SK-N-SH (cell line): Measurements from ENCODE around the gene GALE.

Experiments used
- CTCF ChIP-seq: fragments of 200-600 bp; sonication (generic); IDR thresholded peaks from 2 replicates; pipeline ENCODE4 v1.6.1; 2017; ENCODE audit warnings: antibody characterized with exemption, mild to moderate bottlenecking, moderate library complexity
- FOXJ3 ChIP-seq: sonication (generic); formaldehyde crosslinking; IDR thresholded peaks from 2 replicates; pipeline ENCODE4 v1.5.1; 2020; ENCODE audit warnings: mild to moderate bottlenecking, missing genetic modification reagents
- IRF3 ChIP-seq: fragments of 150-350 bp; IDR thresholded peaks from 2 replicates; pipeline ENCODE4 v1.6.1; 2016; ENCODE audit warnings: mild to moderate bottlenecking, low read depth, low read length
- PBX3 ChIP-seq: IDR thresholded peaks from 2 replicates; pipeline ENCODE4; 2012
- POLR2AphosphoS5 ChIP-seq: IDR thresholded peaks from 2 replicates; pipeline ENCODE4 v1.6.1; 2012; ENCODE audit warnings: low read depth, low read length
- RCOR1 ChIP-seq: fragments of 150-350 bp; IDR thresholded peaks from 2 replicates; pipeline ENCODE4 v1.6.1; 2017; ENCODE audit warnings: antibody characterized with exemption, low read length
- SIN3A ChIP-seq: IDR thresholded peaks from 2 replicates; pipeline ENCODE4 v1.6.1; 2012; ENCODE audit warnings: low read depth, mild to moderate bottlenecking, low read length, moderate library complexity, borderline replicate concordance
- USF2 ChIP-seq: fragments of 150-350 bp; IDR thresholded peaks from 2 replicates; pipeline ENCODE4 v1.6.1; 2017; ENCODE audit warnings: antibody characterized with exemption, low read length, low read depth, borderline replicate concordance

- no peak for TF ChIP-seq CTCF
- TF ChIP-seq FOXJ3 (CRISPR knock-in tag): 0 out of 2 replicates have a peak, but pooled peaks have one; percentile 42
- peak; percentile 24; the same call in 1 of the 2 replicates for TF ChIP-seq RCOR1
- TF ChIP-seq SIN3A: peak; percentile 92; the same call in 1 of the 2 replicates
- TF ChIP-seq POLR2AphosphoS5: peak; percentile 75; the same call in 1 of the 2 replicates
- TF ChIP-seq USF2: no peak
- TF ChIP-seq PBX3: peak; percentile 77
- no peak for TF ChIP-seq IRF3
Observed at GRCh38 chr1:23800400-23801337, at the start of gene GALE.
